IPS DF 6.9 (cell line): Measurements from ENCODE around the gene RAB11FIP3.

Experiments used
- DNase-seq: peaks from one replicate; pipeline ENCODE4 v3.0.0-alpha.2; 2013; ENCODE audit warnings: low read depth, low spot score
- H3K27ac ChIP-seq: one replicate; pipeline ENCODE4 v1.5.1; 2013; ENCODE audit warnings: low read length, control low read depth
- H3K27me3 ChIP-seq: 2 replicates; pipeline ENCODE4 v1.6.1; 2013; ENCODE audit warnings: mild to moderate bottlenecking, low read length; ENCODE audit not compliant: control insufficient read depth, insufficient read depth
- H3K36me3 ChIP-seq: 2 replicates; pipeline ENCODE4 v1.6.1; 2013; ENCODE audit warnings: low read length; ENCODE audit not compliant: control insufficient read depth, insufficient read depth
- H3K4me1 ChIP-seq: 2 replicates; pipeline ENCODE4 v1.6.1; 2013; ENCODE audit warnings: low read length; ENCODE audit not compliant: control insufficient read depth, insufficient read depth
- H3K4me3 ChIP-seq: 2 replicates; pipeline ENCODE4 v1.5.1; 2013; ENCODE audit warnings: mild to moderate bottlenecking, low read length
- H3K9me3 ChIP-seq: 2 replicates; pipeline ENCODE4 v1.6.1; 2013; ENCODE audit warnings: low read length, inconsistent platforms; ENCODE audit not compliant: control insufficient read depth, insufficient read depth
- WGBS: extraction: QIAGEN DNeasy Blood & Tissue Kit; methylation state at CpG from one replicate; pipeline ENCODE4 v1.1.7; 2013; ENCODE audit warnings: mixed read lengths, missing lambda C conversion rate; ENCODE audit not compliant: insufficient read length, insufficient coverage; 5-methylcytosine and 5-hydroxymethylcytosine counted together

RAB11FIP3 gene

GRCh38 chr16:556474-557173 is 131.2 kb downstream of the RAB11FIP3 start:
- Histone ChIP-seq H3K27ac (no peak overlapping the region), H3K9me3 (no peaks in the 10 kb centered on the region), H3K36me3 (peaks cover 13% of the 10 kb centered on the region; the same call in 1 of the 2 replicates), H3K4me3 (no peak overlapping the region), H3K4me1 (peaks cover 1% of the 10 kb centered on the region; the same call in 1 of the 2 replicates), H3K27me3 (peaks cover 14% of the 10 kb centered on the region)
- no CpG with 5 or more reads among the region's 32 CpGs for WGBS
- no peak for DNase-seq

DNA sequence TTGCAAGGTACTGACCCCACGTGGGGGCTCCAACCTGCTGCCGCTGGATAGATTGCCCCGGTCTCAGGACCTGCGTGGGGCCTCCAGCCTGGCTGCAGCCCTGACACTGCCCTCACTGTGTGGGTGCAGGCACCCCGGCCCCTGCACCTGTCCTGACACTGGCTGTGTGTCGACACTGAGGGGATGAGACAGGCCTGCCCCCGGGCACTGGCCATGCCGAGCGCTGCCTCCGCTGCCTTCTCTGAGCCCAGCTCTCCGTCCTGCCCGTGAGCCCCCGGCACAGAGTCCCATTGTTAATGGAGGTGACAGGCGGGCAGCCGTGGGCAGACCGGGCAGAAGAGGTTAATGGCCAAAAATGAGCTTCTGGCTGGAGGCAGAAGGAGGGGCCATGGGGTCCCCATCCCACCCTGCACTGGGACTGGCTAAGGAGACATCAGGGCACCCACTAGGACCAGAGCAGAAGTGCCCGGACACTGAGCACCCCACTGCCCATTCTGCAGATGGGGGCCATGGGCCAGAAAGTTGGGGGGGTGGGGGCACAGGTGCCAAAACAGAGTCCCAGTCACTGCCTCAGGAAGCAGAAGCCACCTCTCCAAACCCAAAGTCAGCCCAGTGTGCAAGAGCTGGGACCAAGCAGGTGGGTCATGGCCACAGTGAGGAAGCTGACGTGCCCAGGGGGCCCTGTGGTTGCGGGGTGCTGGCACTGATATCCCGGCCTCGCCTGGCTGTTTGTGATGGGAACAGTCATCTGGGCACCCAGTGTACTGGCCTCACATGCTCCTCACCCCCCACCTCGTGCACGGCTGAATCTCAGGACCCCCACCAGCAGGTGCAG is 132.2 kb downstream of the RAB11FIP3 start:
- no CpG with 5 or more reads among the region's 23 CpGs for WGBS
- H3K27me3 ChIP-seq: peaks cover 16% of the 10 kb centered on the region
- H3K4me1 ChIP-seq: peaks cover 1% of the 10 kb centered on the region; the same call in 1 of the 2 replicates
- H3K27ac ChIP-seq: no peak overlapping the region
- DNase-seq: no peak
- no peak overlapping the region for H3K4me3 ChIP-seq
- no peaks in the 10 kb centered on the region for H3K9me3 ChIP-seq
- peaks cover 4% of the 10 kb centered on the region; the same call in 1 of the 2 replicates for H3K36me3 ChIP-seq

GRCh38 chr16:558298-559020 is 133.0 kb downstream of the RAB11FIP3 start:
- H3K4me1 ChIP-seq: peaks cover 1% of the 10 kb centered on the region; the same call in 1 of the 2 replicates

DNA sequence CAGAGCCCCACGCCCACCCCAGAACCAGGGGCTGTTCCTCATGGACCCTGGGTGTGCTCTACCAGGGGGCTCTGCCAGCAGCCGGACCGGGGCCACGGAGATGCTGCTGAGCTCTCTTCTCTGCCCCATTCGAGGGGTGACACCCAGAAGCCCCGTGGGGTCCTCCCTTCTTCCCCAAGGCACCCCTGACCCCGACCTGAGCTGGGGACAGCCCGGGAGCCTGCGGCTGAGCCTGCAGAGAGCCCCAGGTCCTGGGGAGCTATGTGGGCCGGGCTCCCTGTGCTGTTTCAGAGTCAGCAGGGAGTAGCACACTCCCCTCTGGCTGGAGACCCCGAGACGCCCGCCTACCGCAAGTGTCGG is 133.6 kb downstream of the RAB11FIP3 start:
- peaks cover 16% of the 10 kb centered on the region for H3K27me3 ChIP-seq
- peaks cover 3% of the 10 kb centered on the region; the same call in 1 of the 2 replicates for H3K36me3 ChIP-seq
- H3K4me3 ChIP-seq: no peak overlapping the region
- peaks cover 1% of the 10 kb centered on the region; the same call in 1 of the 2 replicates for H3K4me1 ChIP-seq
- DNase-seq: no peak
- no CpG with 5 or more reads among the region's 15 CpGs for WGBS
- no peaks in the 10 kb centered on the region for H3K9me3 ChIP-seq
- H3K27ac ChIP-seq: no peak overlapping the region

More at GRCh38 chr16:558298-559020, 133.0 kb downstream of the RAB11FIP3 start:
- no peak for DNase-seq
- H3K4me3 ChIP-seq: no peak overlapping the region
- H3K27me3 ChIP-seq: peaks cover 16% of the 10 kb centered on the region
- H3K36me3 ChIP-seq: peaks cover 3% of the 10 kb centered on the region; the same call in 1 of the 2 replicates
- WGBS: no CpG with 5 or more reads among the region's 22 CpGs
- H3K9me3 ChIP-seq: no peaks in the 10 kb centered on the region
- no peak overlapping the region for H3K27ac ChIP-seq

GRCh38 chr16:559411-560203 is 134.2 kb downstream of the RAB11FIP3 start:
- no peak overlapping the region for H3K27ac ChIP-seq
- H3K36me3 ChIP-seq: peaks cover 3% of the 10 kb centered on the region; the same call in 1 of the 2 replicates
- H3K4me3 ChIP-seq: peak overlapping the region; percentile 28; the same call in 1 of the 2 replicates
- WGBS: no CpG with 5 or more reads among the region's 62 CpGs
- H3K4me1 ChIP-seq: peaks cover 1% of the 10 kb centered on the region; the same call in 1 of the 2 replicates
- H3K27me3 ChIP-seq: peaks cover 16% of the 10 kb centered on the region
- H3K9me3 ChIP-seq: no peaks in the 10 kb centered on the region
- DNase-seq: no peak

GRCh38 chr16:560204-560700 is 134.8 kb downstream of the RAB11FIP3 start, which contains the start of gene PRR35:
Gene PRR35 (plus strand): TSS chr16:560394. CDS start chr16:563295, 2,901 bp downstream.
- no CpG with 5 or more reads among the region's 84 CpGs for WGBS
- H3K27me3 ChIP-seq: peaks cover 16% of the 10 kb centered on the region
- no peaks in the 10 kb centered on the region for H3K9me3 ChIP-seq
- no peak within 1 kb of the TSS for H3K27ac ChIP-seq
- H3K36me3 ChIP-seq: no peaks in the 10 kb centered on the region; the same call in 1 of the 2 replicates
- no peak for DNase-seq
- H3K4me3 ChIP-seq: peak within 1 kb of the TSS; percentile 28; the same call in 1 of the 2 replicates
- peaks cover 1% of the 10 kb centered on the region; the same call in 1 of the 2 replicates for H3K4me1 ChIP-seq

GRCh38 chr16:560701-561412 is 135.4 kb downstream of the RAB11FIP3 start:
- no peak overlapping the region for H3K4me3 ChIP-seq
- H3K27me3 ChIP-seq: peaks cover 16% of the 10 kb centered on the region
- no peaks in the 10 kb centered on the region for H3K36me3 ChIP-seq
- no peak for DNase-seq
- H3K9me3 ChIP-seq: no peaks in the 10 kb centered on the region
- H3K4me1 ChIP-seq: peaks cover 1% of the 10 kb centered on the region; the same call in 1 of the 2 replicates
- WGBS: no CpG with 5 or more reads among the region's 54 CpGs
- no peak overlapping the region for H3K27ac ChIP-seq

DNA sequence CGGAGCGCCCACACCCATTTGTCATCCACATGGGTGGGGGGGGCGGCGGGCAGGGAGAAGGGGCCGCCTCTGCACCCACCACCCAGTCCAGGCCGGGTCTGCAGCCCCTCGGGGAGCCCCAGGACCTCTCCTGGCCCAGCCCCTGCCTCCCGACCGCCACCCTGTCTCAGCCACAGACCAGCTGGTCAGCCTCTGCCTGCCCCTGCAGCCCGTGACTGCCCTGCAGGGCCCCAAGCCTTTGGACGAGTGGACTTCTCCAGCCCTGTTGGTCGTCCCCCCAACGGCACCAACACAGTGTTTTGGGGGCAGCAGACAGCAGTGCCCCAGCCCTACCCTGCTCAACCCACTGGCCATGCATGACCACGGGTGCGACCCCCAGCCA is 136.0 kb downstream of the RAB11FIP3 start:
- no peaks in the 10 kb centered on the region for H3K9me3 ChIP-seq
- peaks cover 16% of the 10 kb centered on the region for H3K27me3 ChIP-seq
- no CpG with 5 or more reads among the region's 15 CpGs for WGBS
- H3K4me3 ChIP-seq: no peak overlapping the region
- no peak for DNase-seq
- H3K27ac ChIP-seq: no peak overlapping the region
- H3K36me3 ChIP-seq: no peaks in the 10 kb centered on the region
- peaks cover 2% of the 10 kb centered on the region; the same call in 1 of the 2 replicates for H3K4me1 ChIP-seq
